BLaER1 (cell line): ENCODE data around the gene TNS1.
"Not testable (repeated sequence)": the region's sequence is repeated elsewhere in the genome, so short reads cannot be mapped to it uniquely, and the experiment has no call there.

Experiments used
- H3K27ac ChIP-seq: shearing (Covaris generic); formaldehyde crosslinking; 2 replicates; pipeline ENCODE4 v1.8.1; 2022
- H3K27me3 ChIP-seq: shearing (Covaris generic); formaldehyde crosslinking; 2 replicates; pipeline ENCODE4 v1.8.1; 2022
- H3K36me3 ChIP-seq: shearing (Covaris generic); formaldehyde crosslinking; 2 replicates; pipeline ENCODE4 v1.8.1; 2022
- H3K4me1 ChIP-seq: shearing (Covaris generic); formaldehyde crosslinking; 2 replicates; pipeline ENCODE4 v1.8.1; 2022
- H3K4me2 ChIP-seq: shearing (Covaris generic); formaldehyde crosslinking; 2 replicates; pipeline ENCODE4 v1.8.1; 2022
- H3K4me3 ChIP-seq: shearing (Covaris generic); formaldehyde crosslinking; 2 replicates; pipeline ENCODE4 v1.8.1; 2022
- H3K9ac ChIP-seq: shearing (Covaris generic); formaldehyde crosslinking; 2 replicates; pipeline ENCODE4 v1.8.1; 2022
- H3K9me3 ChIP-seq: shearing (Covaris generic); formaldehyde crosslinking; 2 replicates; pipeline ENCODE4 v1.8.1; 2022
- H4K20me1 ChIP-seq: shearing (Covaris generic); formaldehyde crosslinking; 2 replicates; pipeline ENCODE4 v1.8.1; 2022
- Cebpa-rat ChIP-seq: shearing (Covaris generic); IDR thresholded peaks from 2 replicates; pipeline ENCODE4 v1.8.1; 2022

TNS1 gene

GRCh38 chr2:218002845-218003180 lies at the start of gene TNS1:
TNS1 (minus strand) TSS chr2:218002995; CDS start chr2:218002872, 123 bp downstream.
- Histone ChIP-seq H3K9ac (peak within 1 kb of the TSS; percentile 65), H3K27me3 (no peaks in the 10 kb centered on the region), H3K9me3 (no peaks in the 10 kb centered on the region), H4K20me1 (peaks cover 19% of the 10 kb centered on the region; the same call in 1 of the 2 replicates), H3K27ac (peak within 1 kb of the TSS; percentile 78), H3K4me3 (no peak within 1 kb of the TSS), H3K36me3 (peaks cover 43% of the 10 kb centered on the region), H3K4me2 (peak within 1 kb of the TSS; percentile 82), H3K4me1 (peaks cover 55% of the 10 kb centered on the region)
- no peak for TF ChIP-seq Cebpa-rat

- Histone ChIP-seq H3K4me2 (no peak overlapping the region), H3K36me3 (no peaks in the 10 kb centered on the region), H3K4me3 (no peak overlapping the region), H3K9me3 (peaks cover 16% of the 10 kb centered on the region), H4K20me1 (no peaks in the 10 kb centered on the region), H3K27me3 (no peaks in the 10 kb centered on the region), H3K9ac (no peak overlapping the region), H3K27ac (no peak overlapping the region), H3K4me1 (no peaks in the 10 kb centered on the region)
- TF ChIP-seq Cebpa-rat = no peak
Observed at GRCh38 chr2:218051903-218052302, 49.1 kb upstream of the TNS1 start.

- Histone ChIP-seq H3K4me3 (no peak overlapping the region), H3K4me1 (peaks cover 5% of the 10 kb centered on the region), H3K9ac (no peak overlapping the region), H4K20me1 (no peaks in the 10 kb centered on the region), H3K27ac (no peak overlapping the region), H3K27me3 (no peaks in the 10 kb centered on the region), H3K4me2 (no peak overlapping the region), H3K9me3 (peaks cover 38% of the 10 kb centered on the region), H3K36me3 (no peaks in the 10 kb centered on the region)
- TF ChIP-seq Cebpa-rat = no peak
Observed at GRCh38 chr2:218047536-218048225, 44.9 kb upstream of the TNS1 start.

GRCh38 chr2:218046238-218046637 lies 43.4 kb upstream of the TNS1 start:
- Histone ChIP-seq H3K4me3 (no peak overlapping the region), H4K20me1 (no peaks in the 10 kb centered on the region), H3K9me3 (peaks cover 42% of the 10 kb centered on the region), H3K4me2 (no peak overlapping the region), H3K36me3 (no peaks in the 10 kb centered on the region), H3K4me1 (peaks cover 5% of the 10 kb centered on the region), H3K9ac (no peak overlapping the region), H3K27me3 (no peaks in the 10 kb centered on the region), H3K27ac (no peak overlapping the region)
- TF ChIP-seq Cebpa-rat = no peak

GRCh38 chr2:218044599-218044998 lies 41.8 kb upstream of the TNS1 start:
- not testable (repeated sequence) for H4K20me1 ChIP-seq, H3K4me2 ChIP-seq, H3K4me3 ChIP-seq, H3K9ac ChIP-seq, H3K36me3 ChIP-seq, H3K27ac ChIP-seq, H3K4me1 ChIP-seq, H3K27me3 ChIP-seq
- peaks cover 33% of the 10 kb centered on the region for H3K9me3 ChIP-seq

GRCh38 chr2:218043701-218044109 lies 40.9 kb upstream of the TNS1 start:
- H3K36me3 ChIP-seq = no peaks in the 10 kb centered on the region
- H3K27me3 ChIP-seq = no peaks in the 10 kb centered on the region
- peaks cover 26% of the 10 kb centered on the region for H3K9me3 ChIP-seq
- H3K9ac ChIP-seq = no peak overlapping the region
- no peak for TF ChIP-seq Cebpa-rat
- no peaks in the 10 kb centered on the region for H4K20me1 ChIP-seq
- no peak overlapping the region for H3K4me2 ChIP-seq
- peaks cover 10% of the 10 kb centered on the region for H3K4me1 ChIP-seq
- no peak overlapping the region for H3K4me3 ChIP-seq
- no peak overlapping the region for H3K27ac ChIP-seq

- no peak for TF ChIP-seq Cebpa-rat
Observed at GRCh38 chr2:218043100-218043499, 40.3 kb upstream of the TNS1 start.

GRCh38 chr2:218041302-218042168 lies 38.7 kb upstream of the TNS1 start:
- no peak overlapping the region for H3K9ac ChIP-seq
- no peaks in the 10 kb centered on the region for H3K27me3 ChIP-seq
- H3K36me3 ChIP-seq = no peaks in the 10 kb centered on the region
- no peaks in the 10 kb centered on the region for H4K20me1 ChIP-seq
- H3K9me3 ChIP-seq = peaks cover 26% of the 10 kb centered on the region
- H3K4me2 ChIP-seq = no peak overlapping the region
- no peak overlapping the region for H3K27ac ChIP-seq
- H3K4me3 ChIP-seq = no peak overlapping the region
- no peak for TF ChIP-seq Cebpa-rat
- peaks cover 12% of the 10 kb centered on the region for H3K4me1 ChIP-seq

More at GRCh38 chr2:218043100-218043499, 40.3 kb upstream of the TNS1 start:
- Histone ChIP-seq H3K36me3 (no peaks in the 10 kb centered on the region), H3K9ac (no peak overlapping the region), H3K9me3 (peaks cover 26% of the 10 kb centered on the region), H3K27ac (no peak overlapping the region), H4K20me1 (no peaks in the 10 kb centered on the region), H3K4me2 (no peak overlapping the region), H3K27me3 (no peaks in the 10 kb centered on the region), H3K4me1 (peaks cover 12% of the 10 kb centered on the region), H3K4me3 (no peak overlapping the region)

- Histone ChIP-seq H3K27ac (no peak overlapping the region), H3K4me3 (no peak overlapping the region), H3K4me2 (no peak overlapping the region), H4K20me1 (no peaks in the 10 kb centered on the region), H3K27me3 (no peaks in the 10 kb centered on the region), H3K36me3 (no peaks in the 10 kb centered on the region), H3K9me3 (peaks cover 26% of the 10 kb centered on the region), H3K9ac (no peak overlapping the region), H3K4me1 (peaks cover 13% of the 10 kb centered on the region)
- TF ChIP-seq Cebpa-rat = no peak
Observed at GRCh38 chr2:218040883-218041282, 38.1 kb upstream of the TNS1 start.

- Histone ChIP-seq H3K27me3 (no peaks in the 10 kb centered on the region), H3K4me2 (no peak overlapping the region), H4K20me1 (no peaks in the 10 kb centered on the region), H3K36me3 (no peaks in the 10 kb centered on the region), H3K9me3 (peaks cover 19% of the 10 kb centered on the region), H3K4me1 (peaks cover 27% of the 10 kb centered on the region), H3K4me3 (no peak overlapping the region), H3K27ac (no peak overlapping the region), H3K9ac (no peak overlapping the region)
- TF ChIP-seq Cebpa-rat = no peak
Observed at GRCh38 chr2:218039171-218039570, 36.4 kb upstream of the TNS1 start.
